Ovary (tissue), 9 donors: ENCODE data around the gene ADCY5. TPM values are rescaled to one million over a fixed set of nuclear protein-coding genes. Genes with fewer than 3 reads are reported as not detected.

ENCODE experiments used
- DNase-seq, 5 donors: peaks; one replicate each; pipeline ENCODE4 v3.0.0-alpha.2; 2019 to 2020
- H3K27ac ChIP-seq, 2 donors: fragments of 200-600 bp; one replicate each; pipeline versions ENCODE4 v1.5.1 to v1.8.0; 2019 to 2022
- H3K27me3 ChIP-seq: fragments of 200-600 bp; one replicate; pipeline ENCODE4 v1.8.0; 2022
- H3K36me3 ChIP-seq: fragments of 200-600 bp; sonication (generic); one replicate; pipeline ENCODE4 v1.5.1; 2019
- H3K4me1 ChIP-seq: one replicate; pipeline ENCODE4 v1.8.1; 2013; ENCODE audit warnings: mild to moderate bottlenecking, moderate library complexity; ENCODE audit not compliant: insufficient read depth
- H3K4me3 ChIP-seq: fragments of 200-600 bp; sonication (generic); one replicate; pipeline ENCODE4 v1.5.1; 2017
- H3K9me3 ChIP-seq, 2 donors: fragments of 200-600 bp in 1 of 2; sonication (generic) in 1 of 2; one replicate each; pipeline versions ENCODE4 v1.5.1 to v1.8.1; 2013 to 2019; ENCODE audit warnings: mild to moderate bottlenecking in 1 of 2, moderate library complexity in 1 of 2
- EP300 ChIP-seq: sonication (generic); formaldehyde crosslinking; IDR thresholded peaks from one replicate; pipeline ENCODE4 v1.6.1; 2017; ENCODE audit warnings: antibody characterized with exemption
- POLR2A ChIP-seq: fragments of 450-650 bp; IDR thresholded peaks from one replicate; pipeline ENCODE4 v1.6.1; 2017; ENCODE audit warnings: antibody characterized with exemption, mild to moderate bottlenecking, moderate library complexity
- WGBS, 3 donors: extraction: QIAGEN DNeasy Blood & Tissue Kit in 1 of 3; methylation state at CpG; one replicate each; pipeline versions ENCODE4 v1.1.5 to v1.1.7; 2013 to 2017; 5-methylcytosine and 5-hydroxymethylcytosine counted together
- intact Hi-C, 4 donors: fragments of 100-400 bp; cut with DNase I; formaldehyde crosslinking; loops; one replicate each; pipeline versions ENCODE4 v1.11.0 to v1.15.1; 2022 to 2023
- polyA plus RNA-seq, 2 donors: library from polyadenylated mRNA; stranded (reverse); fragments of 200-250 nt in 1 of 2; fragments of 350-450 nt in 1 of 2; fragmentation: Illumina TruSeq in 1 of 2; extraction: RNeasy Lipid Tissue Mini Kit (QIAGEN cat#74804) in 1 of 2; gene quantifications; one replicate each; pipeline ENCODE4 v1.2.3, GENCODE V29; 2013 to 2014
- total RNA-seq, 7 donors: library from RNA; depleted of rRNA in 2 of 7; stranded (reverse); fragments of >200 nt in 2 of 7; fragmentation: NEBNext Ultra II Directional in 3 of 7; extraction: Animal tissue kit (Norgen Biotek cat#: 25700) in 3 of 7; gene quantifications; one replicate each; pipeline versions ENCODE4 v1.1.0 to v1.2.4, GENCODE V29; 2016 to 2023
- TF ChIP-seq, protein P1 (sequence below), 3 donors: fragments of 450-650 bp in 2 of 3; fragments of 200-600 bp in 1 of 3; IDR thresholded peaks; one replicate each; pipeline versions ENCODE4 v1.5.1 to v1.8.0; 2016 to 2022; ENCODE audit warnings: antibody characterized with exemption in 3 of 3, mild to moderate bottlenecking in 1 of 3
- donor health status: DM: no; HTN: no; CAD: no; lungs with moderate emphysema.
- donor health status: DM: no; HTN: no; CAD: no.
- donor health status: Bipolar disorder and iron deficiency.
- donor health status: DM: yes; HTN: yes; CAD: no.
- donor health status: DM: no; HTN: no; CAD: no.
- donor health status: DM: yes; HTN: yes; CAD: no.

The ADCY5 gene
- total and polyA plus RNA-seq, 9 donors = 5.3 to 36.2 (median 20.3) TPM

DNA sequence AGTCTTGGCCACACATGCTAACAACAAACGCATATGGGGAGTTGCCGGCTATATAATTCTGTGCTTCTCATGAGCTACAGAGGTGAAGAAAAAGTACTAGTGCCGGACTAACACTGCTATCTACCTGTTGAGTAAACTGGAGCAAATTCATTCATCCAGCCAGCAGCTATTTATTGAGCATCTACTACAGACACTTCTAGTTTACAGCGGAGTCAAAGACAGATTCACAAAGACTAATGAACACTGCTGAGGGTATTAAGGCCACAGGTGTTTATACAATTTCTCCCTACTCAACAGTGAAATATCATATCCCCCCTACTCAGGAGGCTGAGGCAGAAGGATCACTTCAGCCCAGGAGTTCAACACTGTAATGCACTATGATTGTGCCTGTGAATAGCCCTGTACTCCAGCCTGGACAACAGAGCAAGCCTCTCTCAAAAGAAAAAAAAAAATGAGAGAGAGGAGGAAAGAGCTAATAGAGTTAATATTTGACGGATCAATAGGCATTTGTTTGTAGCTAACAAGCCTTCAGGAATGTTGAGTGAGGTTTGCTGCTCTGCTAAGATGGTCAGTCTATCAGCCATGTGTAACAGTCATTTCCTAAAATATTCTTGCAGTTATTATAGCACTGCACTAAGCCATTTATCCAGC, 17.8 kb downstream of the ADCY5 start:
- H3K4me1 ChIP-seq = no peaks in the 10 kb centered on the region
- intact Hi-C loops = no loop called here
- no peaks in the 10 kb centered on the region for H3K9me3 ChIP-seq
- WGBS, 3 donors = 93 to 96% (median 95%) methylated on average over 5 of the region's 5 CpGs
- no peak overlapping the region for H3K27ac ChIP-seq
- no peak for DNase-seq
- TF ChIP-seq EP300 = no peak
- TF ChIP-seq, protein P1, sequence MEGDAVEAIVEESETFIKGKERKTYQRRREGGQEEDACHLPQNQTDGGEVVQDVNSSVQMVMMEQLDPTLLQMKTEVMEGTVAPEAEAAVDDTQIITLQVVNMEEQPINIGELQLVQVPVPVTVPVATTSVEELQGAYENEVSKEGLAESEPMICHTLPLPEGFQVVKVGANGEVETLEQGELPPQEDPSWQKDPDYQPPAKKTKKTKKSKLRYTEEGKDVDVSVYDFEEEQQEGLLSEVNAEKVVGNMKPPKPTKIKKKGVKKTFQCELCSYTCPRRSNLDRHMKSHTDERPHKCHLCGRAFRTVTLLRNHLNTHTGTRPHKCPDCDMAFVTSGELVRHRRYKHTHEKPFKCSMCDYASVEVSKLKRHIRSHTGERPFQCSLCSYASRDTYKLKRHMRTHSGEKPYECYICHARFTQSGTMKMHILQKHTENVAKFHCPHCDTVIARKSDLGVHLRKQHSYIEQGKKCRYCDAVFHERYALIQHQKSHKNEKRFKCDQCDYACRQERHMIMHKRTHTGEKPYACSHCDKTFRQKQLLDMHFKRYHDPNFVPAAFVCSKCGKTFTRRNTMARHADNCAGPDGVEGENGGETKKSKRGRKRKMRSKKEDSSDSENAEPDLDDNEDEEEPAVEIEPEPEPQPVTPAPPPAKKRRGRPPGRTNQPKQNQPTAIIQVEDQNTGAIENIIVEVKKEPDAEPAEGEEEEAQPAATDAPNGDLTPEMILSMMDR (IDR thresholded peaks at IDR 0.05) = no peak
- TF ChIP-seq POLR2A = no peak
- no peak overlapping the region for H3K4me3 ChIP-seq
- no peaks in the 10 kb centered on the region for H3K36me3 ChIP-seq
- H3K27me3 ChIP-seq = no peaks in the 10 kb centered on the region

DNA sequence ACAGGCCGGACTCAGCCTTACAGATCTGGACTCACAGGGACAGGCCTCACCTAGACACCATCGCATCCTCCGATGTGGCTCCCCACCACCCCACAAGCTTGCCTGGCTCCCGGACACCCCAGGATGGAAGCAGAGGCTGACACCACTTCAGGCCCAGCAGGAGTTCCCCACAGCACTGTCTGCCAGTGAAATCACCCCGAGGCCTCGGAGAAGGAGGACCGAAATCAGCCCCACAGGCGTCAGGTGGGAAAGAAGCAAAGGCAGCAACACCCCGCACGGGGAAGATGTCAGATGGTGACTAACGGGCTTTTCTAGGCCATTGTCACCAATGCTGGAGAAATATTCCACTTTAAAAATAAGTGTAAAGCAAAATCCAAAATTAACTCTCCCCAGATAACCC, 18.6 kb downstream of the ADCY5 start:
- no peaks in the 10 kb centered on the region for H3K9me3 ChIP-seq
- H3K4me3 ChIP-seq = no peak overlapping the region
- intact Hi-C loops = no loop called here
- peaks cover 8% of the 10 kb centered on the region for H3K4me1 ChIP-seq
- no peaks in the 10 kb centered on the region for H3K27me3 ChIP-seq
- TF ChIP-seq POLR2A = no peak
- TF ChIP-seq, protein P1 (IDR thresholded peaks at IDR 0.05) = no peak
- TF ChIP-seq EP300 = no peak
- 91 to 96% (median 95%) methylated on average over 11 of the region's 11 CpGs for WGBS, 3 donors
- no peak for DNase-seq
- no peaks in the 10 kb centered on the region for H3K36me3 ChIP-seq
- no peak overlapping the region for H3K27ac ChIP-seq

DNA sequence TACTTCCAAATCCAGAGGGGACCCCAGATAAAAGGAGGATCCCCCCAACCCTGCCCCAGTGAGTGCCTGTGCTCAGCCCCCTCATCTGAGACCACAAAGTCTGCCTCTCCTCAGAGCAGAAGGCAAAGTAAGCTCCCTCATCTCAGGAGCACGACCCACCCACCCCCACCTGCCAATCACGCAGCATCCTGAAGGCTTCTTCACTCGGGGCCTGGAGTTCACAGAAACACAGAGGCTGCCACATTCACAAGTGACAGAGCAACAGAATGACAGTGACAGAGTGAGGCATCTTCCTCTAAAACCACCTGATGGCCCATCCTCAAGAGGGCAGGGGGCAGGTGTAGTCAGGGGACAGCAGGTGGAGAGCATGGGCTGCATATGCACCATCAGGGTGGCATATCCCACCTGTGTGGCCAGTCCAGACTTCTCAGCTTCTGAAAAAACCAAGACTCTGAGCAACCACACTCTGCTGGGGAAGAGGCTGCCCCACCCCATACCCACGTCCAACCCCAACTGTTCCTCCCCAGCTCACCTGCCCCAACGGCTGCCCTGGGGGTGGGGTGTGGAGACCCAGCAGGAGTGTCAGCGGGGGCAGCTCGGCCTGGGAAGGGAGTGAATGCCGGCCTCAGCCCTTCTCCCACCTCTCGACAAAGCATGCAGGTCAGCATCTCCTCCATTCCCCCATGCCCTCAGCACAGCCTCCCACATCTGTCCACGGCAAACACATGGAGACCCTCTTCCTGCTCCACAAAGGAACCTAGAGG, 19.3 kb downstream of the ADCY5 start:
- no peak for DNase-seq
- H3K4me3 ChIP-seq = no peak overlapping the region
- no peak overlapping the region for H3K27ac ChIP-seq
- H3K9me3 ChIP-seq = no peaks in the 10 kb centered on the region
- 74 to 82% (median 76%) methylated on average over 10 of the region's 10 CpGs for WGBS, 3 donors
- no peaks in the 10 kb centered on the region for H3K36me3 ChIP-seq
- peaks cover 13% of the 10 kb centered on the region for H3K4me1 ChIP-seq
- TF ChIP-seq, protein P1 (IDR thresholded peaks at IDR 0.05) = no peak
- no peak for TF ChIP-seq EP300
- TF ChIP-seq POLR2A = no peak
- H3K27me3 ChIP-seq = no peaks in the 10 kb centered on the region
- intact Hi-C loops = no loop called here

DNA sequence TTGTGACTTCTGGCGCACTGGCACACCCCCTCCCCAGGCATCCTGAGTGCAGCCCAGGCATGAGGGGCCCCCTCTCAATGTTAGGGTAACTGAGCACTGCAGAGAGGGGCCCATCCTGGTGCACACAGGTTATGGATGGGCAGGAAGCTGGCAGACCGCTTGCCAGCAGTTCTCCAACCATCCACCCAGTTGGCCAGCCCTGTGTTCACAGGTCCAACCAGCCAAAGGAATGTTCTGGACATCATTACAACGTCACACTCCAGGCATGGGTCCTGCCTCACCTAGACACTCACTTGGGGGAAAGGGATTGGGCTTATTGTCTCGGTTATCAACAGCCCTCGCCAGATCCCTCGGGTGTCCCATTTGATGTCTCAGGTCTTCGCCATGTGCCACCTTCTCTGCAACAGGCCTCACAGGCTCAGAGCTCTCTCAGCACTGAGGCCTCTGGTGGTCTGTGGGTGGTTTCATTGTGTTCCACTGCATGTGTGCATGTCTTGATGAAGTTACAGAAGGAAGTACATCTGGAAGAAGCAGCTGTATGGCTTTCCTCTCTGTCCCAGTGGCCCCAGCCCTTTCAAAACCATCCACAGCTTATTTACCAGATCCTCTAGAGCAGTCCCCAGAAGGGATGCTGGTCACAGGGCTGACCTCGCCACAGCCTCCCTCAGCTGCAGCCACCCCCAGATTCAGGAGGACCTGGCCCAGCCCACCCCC, 23.7 kb downstream of the ADCY5 start:
- 64 to 76% (median 68%) methylated on average over 6 to 8 of the region's 8 CpGs for WGBS, 3 donors
- TF ChIP-seq POLR2A = no peak
- no peak for TF ChIP-seq EP300
- TF ChIP-seq, protein P1 (IDR thresholded peaks at IDR 0.05) = no peak
- H3K27me3 ChIP-seq = no peaks in the 10 kb centered on the region
- intact Hi-C loops = no loop called here
- peaks cover 28% of the 10 kb centered on the region for H3K4me1 ChIP-seq
- H3K27ac ChIP-seq = peak overlapping the region in 1 of 2 donors; percentile 48
- no peak for DNase-seq
- no peak overlapping the region for H3K4me3 ChIP-seq
- no peaks in the 10 kb centered on the region for H3K9me3 ChIP-seq
- no peaks in the 10 kb centered on the region for H3K36me3 ChIP-seq
